ENCODE data around the gene PLEKHM2.

DNA sequence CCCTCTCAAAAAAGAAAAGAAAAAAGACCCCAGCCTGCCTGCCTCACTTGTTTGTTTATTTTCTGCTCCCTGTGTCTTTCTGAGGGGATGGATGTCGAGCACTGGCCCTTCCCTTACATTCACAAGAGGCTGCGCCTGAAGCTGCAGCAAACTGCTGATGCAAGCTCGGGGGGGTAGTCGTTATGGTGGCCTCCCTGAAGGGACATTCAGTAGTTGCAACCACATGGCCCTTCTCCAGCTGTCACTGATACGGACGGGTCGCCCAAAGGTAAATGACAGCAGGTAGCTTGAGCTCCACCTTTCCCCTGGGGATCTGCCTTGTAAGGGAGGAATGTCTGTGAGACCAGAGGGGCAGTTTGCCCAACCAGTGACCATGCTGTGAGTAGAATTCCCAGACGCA is 17.7 kb downstream of the PLEKHM2 start:
- TF ChIP-seq, protein P1, sequence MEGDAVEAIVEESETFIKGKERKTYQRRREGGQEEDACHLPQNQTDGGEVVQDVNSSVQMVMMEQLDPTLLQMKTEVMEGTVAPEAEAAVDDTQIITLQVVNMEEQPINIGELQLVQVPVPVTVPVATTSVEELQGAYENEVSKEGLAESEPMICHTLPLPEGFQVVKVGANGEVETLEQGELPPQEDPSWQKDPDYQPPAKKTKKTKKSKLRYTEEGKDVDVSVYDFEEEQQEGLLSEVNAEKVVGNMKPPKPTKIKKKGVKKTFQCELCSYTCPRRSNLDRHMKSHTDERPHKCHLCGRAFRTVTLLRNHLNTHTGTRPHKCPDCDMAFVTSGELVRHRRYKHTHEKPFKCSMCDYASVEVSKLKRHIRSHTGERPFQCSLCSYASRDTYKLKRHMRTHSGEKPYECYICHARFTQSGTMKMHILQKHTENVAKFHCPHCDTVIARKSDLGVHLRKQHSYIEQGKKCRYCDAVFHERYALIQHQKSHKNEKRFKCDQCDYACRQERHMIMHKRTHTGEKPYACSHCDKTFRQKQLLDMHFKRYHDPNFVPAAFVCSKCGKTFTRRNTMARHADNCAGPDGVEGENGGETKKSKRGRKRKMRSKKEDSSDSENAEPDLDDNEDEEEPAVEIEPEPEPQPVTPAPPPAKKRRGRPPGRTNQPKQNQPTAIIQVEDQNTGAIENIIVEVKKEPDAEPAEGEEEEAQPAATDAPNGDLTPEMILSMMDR (IDR thresholded peaks at IDR 0.05): no peak
- TF ChIP-seq JUN (CRISPR knock-in tag; IDR thresholded peaks at IDR 0.05) (no peak), SP1 (CRISPR knock-in tag; conservative IDR thresholded peaks at IDR 0.05) (no peak), TEAD4 (CRISPR knock-in tag; IDR thresholded peaks at IDR 0.05) (no peak), NFYB (CRISPR knock-in tag; conservative IDR thresholded peaks at IDR 0.05; ENCODE audit: low read depth) (no peak), MXD4 (CRISPR knock-in tag; IDR thresholded peaks at IDR 0.05; ENCODE audit: borderline replicate concordance) (no peak), CREB1 (CRISPR knock-in tag; IDR thresholded peaks at IDR 0.05) (no peak), SMAD3 (CRISPR knock-in tag; IDR thresholded peaks at IDR 0.05; ENCODE audit: borderline replicate concordance) (no peak), FOXK1 (CRISPR knock-in tag; IDR thresholded peaks at IDR 0.05) (no peak)
- TF ChIP-seq, protein P2, sequence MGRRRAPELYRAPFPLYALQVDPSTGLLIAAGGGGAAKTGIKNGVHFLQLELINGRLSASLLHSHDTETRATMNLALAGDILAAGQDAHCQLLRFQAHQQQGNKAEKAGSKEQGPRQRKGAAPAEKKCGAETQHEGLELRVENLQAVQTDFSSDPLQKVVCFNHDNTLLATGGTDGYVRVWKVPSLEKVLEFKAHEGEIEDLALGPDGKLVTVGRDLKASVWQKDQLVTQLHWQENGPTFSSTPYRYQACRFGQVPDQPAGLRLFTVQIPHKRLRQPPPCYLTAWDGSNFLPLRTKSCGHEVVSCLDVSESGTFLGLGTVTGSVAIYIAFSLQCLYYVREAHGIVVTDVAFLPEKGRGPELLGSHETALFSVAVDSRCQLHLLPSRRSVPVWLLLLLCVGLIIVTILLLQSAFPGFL (CRISPR knock-in tag; IDR thresholded peaks at IDR 0.05; ENCODE audit: borderline replicate concordance): no peak
- TF ChIP-seq, protein P3, sequence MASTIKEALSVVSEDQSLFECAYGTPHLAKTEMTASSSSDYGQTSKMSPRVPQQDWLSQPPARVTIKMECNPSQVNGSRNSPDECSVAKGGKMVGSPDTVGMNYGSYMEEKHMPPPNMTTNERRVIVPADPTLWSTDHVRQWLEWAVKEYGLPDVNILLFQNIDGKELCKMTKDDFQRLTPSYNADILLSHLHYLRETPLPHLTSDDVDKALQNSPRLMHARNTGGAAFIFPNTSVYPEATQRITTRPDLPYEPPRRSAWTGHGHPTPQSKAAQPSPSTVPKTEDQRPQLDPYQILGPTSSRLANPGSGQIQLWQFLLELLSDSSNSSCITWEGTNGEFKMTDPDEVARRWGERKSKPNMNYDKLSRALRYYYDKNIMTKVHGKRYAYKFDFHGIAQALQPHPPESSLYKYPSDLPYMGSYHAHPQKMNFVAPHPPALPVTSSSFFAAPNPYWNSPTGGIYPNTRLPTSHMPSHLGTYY (CRISPR knock-in tag; IDR thresholded peaks at IDR 0.05): no peak

Measured in WTC11 (cell line).